HL-60 (cell line): ENCODE measurements around the gene BRINP3.

Source experiments
- POLR2AphosphoS5 ChIP-seq: IDR thresholded peaks from 2 replicates; pipeline ENCODE4 v1.6.1; 2012; ENCODE audit warnings: low read depth
- SPI1 ChIP-seq: IDR thresholded peaks from 2 replicates; pipeline ENCODE4 v1.6.1; 2012; ENCODE audit warnings: low read depth, mild to moderate bottlenecking, borderline replicate concordance
- TF ChIP-seq, protein P1 (sequence below): IDR thresholded peaks from one replicate; pipeline ENCODE4 v1.5.1; 2011; ENCODE audit warnings: low read length, control low read depth, inconsistent platforms; ENCODE audit not compliant: insufficient read depth
- TF ChIP-seq, protein P2 (sequence below): IDR thresholded peaks from 2 replicates; pipeline ENCODE4 v1.6.1; 2012; ENCODE audit warnings: low read depth; ENCODE audit not compliant: insufficient replicate concordance

DNA sequence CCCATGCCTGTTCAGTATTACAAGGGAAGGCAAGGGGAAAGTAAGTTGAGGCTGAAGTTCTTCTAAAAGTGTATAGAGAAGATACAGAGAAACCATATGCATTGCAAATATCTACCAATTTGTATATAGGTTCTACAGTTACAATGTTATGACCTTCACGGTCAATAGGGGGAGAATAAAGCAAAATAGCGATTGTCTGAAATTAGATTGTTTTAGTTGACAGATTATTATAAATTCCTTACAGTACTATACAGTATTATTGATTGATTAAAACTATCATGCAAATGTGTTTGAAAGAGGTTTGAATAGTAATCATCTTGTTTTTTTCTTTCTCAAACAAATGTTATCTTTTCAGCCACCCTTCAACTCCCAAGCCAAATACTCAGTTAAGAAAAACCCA lies 13.7 kb upstream of the BRINP3 start:
- TF ChIP-seq, protein P1, sequence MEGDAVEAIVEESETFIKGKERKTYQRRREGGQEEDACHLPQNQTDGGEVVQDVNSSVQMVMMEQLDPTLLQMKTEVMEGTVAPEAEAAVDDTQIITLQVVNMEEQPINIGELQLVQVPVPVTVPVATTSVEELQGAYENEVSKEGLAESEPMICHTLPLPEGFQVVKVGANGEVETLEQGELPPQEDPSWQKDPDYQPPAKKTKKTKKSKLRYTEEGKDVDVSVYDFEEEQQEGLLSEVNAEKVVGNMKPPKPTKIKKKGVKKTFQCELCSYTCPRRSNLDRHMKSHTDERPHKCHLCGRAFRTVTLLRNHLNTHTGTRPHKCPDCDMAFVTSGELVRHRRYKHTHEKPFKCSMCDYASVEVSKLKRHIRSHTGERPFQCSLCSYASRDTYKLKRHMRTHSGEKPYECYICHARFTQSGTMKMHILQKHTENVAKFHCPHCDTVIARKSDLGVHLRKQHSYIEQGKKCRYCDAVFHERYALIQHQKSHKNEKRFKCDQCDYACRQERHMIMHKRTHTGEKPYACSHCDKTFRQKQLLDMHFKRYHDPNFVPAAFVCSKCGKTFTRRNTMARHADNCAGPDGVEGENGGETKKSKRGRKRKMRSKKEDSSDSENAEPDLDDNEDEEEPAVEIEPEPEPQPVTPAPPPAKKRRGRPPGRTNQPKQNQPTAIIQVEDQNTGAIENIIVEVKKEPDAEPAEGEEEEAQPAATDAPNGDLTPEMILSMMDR: no peak
- TF ChIP-seq POLR2AphosphoS5: no peak
- no peak for TF ChIP-seq SPI1
- TF ChIP-seq, protein P2, sequence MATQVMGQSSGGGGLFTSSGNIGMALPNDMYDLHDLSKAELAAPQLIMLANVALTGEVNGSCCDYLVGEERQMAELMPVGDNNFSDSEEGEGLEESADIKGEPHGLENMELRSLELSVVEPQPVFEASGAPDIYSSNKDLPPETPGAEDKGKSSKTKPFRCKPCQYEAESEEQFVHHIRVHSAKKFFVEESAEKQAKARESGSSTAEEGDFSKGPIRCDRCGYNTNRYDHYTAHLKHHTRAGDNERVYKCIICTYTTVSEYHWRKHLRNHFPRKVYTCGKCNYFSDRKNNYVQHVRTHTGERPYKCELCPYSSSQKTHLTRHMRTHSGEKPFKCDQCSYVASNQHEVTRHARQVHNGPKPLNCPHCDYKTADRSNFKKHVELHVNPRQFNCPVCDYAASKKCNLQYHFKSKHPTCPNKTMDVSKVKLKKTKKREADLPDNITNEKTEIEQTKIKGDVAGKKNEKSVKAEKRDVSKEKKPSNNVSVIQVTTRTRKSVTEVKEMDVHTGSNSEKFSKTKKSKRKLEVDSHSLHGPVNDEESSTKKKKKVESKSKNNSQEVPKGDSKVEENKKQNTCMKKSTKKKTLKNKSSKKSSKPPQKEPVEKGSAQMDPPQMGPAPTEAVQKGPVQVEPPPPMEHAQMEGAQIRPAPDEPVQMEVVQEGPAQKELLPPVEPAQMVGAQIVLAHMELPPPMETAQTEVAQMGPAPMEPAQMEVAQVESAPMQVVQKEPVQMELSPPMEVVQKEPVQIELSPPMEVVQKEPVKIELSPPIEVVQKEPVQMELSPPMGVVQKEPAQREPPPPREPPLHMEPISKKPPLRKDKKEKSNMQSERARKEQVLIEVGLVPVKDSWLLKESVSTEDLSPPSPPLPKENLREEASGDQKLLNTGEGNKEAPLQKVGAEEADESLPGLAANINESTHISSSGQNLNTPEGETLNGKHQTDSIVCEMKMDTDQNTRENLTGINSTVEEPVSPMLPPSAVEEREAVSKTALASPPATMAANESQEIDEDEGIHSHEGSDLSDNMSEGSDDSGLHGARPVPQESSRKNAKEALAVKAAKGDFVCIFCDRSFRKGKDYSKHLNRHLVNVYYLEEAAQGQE: no peak
